Measurements from ENCODE around the gene SOD1.
A peak's percentile ranks its signal among the peaks of the same experiment; 100 is the strongest.
"Not testable (repeated sequence)": the region's sequence is repeated elsewhere in the genome, so short reads cannot be mapped to it uniquely, and the experiment has no call there.

SOD1 gene

DNA sequence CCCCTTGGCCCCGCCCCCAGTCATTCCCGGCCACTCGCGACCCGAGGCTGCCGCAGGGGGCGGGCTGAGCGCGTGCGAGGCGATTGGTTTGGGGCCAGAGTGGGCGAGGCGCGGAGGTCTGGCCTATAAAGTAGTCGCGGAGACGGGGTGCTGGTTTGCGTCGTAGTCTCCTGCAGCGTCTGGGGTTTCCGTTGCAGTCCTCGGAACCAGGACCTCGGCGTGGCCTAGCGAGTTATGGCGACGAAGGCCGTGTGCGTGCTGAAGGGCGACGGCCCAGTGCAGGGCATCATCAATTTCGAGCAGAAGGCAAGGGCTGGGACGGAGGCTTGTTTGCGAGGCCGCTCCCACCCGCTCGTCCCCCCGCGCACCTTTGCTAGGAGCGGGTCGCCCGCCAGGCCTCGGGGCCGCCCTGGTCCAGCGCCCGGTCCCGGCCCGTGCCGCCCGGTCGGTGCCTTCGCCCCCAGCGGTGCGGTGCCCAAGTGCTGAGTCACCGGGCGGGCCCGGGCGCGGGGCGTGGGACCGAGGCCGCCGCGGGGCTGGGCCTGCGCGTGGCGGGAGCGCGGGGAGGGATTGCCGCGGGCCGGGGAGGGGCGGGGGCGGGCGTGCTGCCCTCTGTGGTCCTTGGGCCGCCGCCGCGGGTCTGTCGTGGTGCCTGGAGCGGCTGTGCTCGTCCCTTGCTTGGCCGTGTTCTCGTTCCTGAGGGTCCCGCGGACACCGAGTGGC, at the start of gene SOD1:
Gene SOD1, plus strand, starts transcription at position 158 of the 723 bp plus-strand sequence. Its CDS starts 77 bp downstream, at position 235.
- DNase-seq: peak; percentile 92

DNA sequence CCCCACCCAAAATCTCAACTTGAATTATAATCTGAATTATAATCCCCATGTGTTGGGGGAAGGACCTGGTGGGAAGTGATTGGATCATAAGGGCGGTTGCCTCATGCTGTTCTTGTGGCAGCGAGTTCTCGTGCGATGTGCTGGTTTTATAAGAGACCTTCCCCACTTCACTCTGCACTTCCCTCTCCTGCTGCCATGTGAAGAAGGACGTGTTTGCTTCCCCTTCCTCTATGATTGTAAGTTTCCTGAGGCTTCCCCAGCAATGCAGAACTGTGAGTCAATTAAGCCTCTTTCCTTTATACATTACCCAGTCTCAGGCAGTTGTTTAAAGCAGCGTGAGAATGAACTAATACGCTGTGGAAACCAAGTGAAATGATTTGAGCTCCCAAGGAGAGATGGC, 48.0 kb upstream of the SOD1 start:
- no peak for DNase-seq

DNA sequence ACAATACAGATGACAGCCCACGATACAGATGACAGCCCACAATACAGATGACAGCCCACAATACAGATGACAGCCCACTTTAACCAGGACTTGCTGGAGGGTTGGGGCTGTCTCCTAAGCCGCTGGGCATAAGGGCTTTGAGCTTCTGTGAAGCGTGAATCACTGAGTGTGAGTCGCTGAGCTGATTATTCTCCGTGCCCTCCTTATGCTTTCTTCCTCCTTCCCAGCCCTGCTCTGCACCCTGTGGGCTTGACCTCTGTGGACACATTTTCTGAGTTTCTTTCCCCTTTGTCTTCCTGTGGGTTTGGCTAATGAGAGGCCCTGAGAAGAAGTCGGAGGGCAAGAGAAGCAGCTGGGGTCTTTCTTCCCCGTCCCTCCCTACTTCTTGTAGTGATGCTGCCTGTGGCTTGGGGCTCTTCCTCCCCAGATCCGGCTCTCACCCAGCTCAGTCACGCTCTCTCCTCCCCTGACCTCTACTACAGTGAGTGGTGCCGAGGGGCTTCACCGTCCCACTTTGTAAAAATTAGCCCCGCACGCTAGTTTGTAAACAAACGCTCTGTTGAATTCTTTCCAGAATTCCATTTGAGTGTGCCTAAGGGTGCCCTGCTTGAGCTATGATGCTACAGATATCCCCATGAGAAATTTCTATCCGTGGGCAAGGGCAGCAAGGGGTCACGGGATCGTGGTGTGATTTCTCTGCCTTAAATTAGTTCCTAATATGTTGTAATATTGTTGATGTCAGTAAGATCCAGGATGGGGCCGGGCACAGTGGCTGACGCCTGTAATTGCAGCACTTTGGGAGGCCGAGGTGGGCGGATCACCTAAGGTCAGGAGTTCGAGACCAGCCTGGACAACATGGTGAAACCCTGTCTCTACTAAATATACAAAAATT, 46.4 kb upstream of the SOD1 start:
- DNase-seq: peak; percentile 11

DNA sequence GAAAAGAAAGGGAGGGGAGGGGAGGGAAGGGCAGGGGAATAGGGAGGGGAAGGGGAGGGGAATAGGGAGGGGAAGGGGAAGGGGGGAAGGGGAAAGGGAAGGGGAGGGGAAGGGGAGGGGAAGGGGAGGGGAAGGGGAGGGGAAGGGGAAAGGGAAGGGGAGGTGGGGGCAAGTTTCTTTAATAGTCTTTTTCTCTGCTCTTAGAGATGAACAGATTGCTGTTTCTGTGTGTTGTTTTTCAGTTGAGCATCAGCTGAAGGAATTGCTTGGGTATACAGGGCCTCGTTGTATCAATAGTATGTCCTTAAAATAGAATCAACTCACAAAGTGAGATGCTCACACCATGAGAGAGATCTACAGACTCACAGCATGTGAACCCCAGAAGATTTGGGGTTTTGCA, 44.8 kb upstream of the SOD1 start:
- DNase-seq: no peak

DNA sequence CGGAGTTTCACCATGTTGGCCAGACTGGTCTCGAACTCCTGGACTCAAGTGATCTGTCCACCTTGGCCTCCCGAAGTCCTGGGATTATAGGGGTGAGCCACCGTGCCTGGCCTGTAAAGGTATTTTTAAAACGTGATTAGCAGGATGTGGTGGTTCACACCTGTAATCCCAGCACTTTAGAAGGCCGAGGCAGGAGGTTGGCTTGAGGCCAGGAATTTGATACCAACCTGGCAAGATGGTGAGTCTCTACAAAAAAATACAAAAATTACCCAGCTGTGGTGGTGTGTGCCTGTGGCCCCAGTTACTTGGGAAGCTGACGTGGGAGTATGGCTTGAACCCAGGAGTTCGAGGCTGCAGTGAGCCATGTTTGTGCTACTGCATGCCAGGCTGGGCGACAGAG, 43.3 kb upstream of the SOD1 start:
- DNase-seq: no peak

DNA sequence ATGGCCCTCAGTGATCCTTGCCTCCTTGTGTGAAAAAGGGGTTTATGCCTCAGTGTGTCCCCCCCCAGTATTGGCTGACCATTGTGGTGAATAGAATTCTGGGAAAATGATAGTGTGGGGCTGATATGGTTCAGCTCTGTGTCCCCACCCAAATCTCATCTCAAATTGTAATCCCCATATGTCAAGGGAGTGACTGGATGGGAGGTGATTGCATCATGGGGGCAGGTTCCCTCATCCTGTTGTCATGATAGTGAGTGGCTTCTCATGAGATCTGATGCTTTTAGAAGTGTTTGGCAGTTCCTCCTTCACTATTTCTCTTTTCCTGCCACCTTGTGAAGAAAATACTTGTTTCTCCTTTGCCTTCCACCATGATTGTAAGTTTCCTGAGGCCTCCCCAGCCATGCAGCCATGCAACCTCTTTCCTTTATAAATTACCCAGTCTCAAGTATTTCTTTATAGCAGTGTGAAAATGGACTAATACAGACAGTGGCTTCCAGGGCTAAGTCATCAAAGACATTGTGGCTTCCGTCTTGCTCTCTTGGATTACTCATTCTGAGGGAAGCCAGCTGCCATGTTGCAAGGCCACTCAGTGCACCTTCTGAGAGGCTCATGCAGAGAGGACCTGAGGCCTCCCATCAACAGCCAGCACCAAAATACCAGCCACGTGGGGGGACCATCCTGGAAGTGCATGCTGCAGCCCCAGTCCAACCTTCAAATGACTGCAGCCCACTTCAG, 40.6 kb upstream of the SOD1 start:
- DNase-seq: no peak

DNA sequence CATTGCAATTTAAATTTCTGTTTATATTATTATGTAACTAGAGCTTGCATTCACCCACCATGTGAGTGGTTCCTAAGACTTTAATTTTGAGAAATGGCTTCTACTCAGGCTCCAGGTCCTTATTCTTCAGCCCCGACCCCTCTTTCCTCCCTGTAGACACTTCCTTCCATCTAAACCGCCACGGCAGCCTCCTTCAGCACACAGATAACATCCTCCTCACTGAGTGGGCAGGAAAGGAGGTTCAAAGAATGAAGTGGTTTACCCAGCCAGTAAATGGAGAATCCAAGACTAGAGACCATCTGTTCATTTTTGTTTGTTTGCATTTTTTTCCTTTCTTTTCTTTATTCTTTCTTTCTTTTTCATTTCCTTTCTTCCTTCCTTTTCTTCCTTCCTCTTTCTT, 37.1 kb upstream of the SOD1 start:
- DNase-seq: no peak

DNA sequence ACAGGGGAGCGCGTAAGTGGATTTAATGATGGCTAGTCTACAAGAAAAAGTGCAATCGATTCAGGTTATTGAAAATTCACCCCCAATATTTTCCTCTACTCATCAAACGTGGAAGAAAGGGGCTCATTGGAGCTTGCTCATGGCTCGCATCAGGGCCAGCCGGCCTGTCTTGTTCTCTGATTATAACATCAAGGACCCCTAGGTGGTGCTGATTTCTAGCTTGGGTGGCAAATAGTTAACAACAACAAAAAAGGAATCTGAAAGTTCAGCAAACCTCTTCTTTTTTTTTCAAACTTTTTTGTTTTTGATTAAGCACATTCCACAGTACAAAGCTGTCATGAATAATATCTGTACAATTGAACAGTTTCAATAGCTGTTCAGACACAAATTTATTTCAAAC, 35.8 kb upstream of the SOD1 start:
- peak; percentile 11 for DNase-seq

DNA sequence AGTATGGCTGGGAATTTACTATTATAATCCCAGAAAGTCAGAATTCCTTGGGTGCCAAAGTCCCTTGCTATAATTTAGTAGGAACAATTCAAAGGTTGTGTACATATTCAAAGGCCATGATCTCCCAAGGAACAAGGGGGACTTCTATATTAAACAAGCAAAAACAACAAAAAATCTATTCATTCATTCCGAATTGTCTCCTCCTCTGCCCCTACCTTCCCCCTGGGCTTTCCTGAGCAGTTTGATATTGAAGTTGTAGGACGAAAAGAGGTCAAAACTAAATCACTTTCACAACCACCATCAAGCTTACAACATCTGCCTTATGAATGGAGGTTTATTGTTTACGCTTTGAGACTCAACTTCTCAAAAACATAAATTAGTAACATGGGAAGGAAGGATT, 35.3 kb upstream of the SOD1 start:
- DNase-seq: no peak

DNA sequence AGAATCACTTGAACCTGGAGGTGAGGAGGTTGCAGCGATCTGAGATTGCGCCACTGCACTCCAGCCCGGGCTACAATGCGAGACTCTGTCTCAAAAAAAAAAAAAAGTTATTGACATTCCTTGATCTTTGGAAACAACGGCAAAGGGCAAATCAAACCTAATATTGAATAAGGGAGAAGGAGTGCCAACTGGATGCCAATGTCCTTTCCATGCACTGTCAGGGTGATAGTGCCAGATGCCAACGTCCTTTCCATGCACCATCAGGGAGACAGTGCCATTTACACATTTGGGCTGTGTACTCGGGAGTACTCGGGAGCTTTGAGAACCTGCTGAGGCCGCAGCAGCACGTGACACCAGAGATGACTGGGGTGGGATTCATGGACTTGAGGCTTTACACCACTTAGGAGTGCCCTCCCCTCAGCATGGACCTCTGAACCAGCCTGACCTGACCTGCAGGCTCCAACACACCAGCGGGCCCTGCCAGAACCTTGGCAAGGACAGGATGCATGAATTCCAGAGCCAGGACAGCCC, 34.5 kb upstream of the SOD1 start:
- DNase-seq: no peak

DNA sequence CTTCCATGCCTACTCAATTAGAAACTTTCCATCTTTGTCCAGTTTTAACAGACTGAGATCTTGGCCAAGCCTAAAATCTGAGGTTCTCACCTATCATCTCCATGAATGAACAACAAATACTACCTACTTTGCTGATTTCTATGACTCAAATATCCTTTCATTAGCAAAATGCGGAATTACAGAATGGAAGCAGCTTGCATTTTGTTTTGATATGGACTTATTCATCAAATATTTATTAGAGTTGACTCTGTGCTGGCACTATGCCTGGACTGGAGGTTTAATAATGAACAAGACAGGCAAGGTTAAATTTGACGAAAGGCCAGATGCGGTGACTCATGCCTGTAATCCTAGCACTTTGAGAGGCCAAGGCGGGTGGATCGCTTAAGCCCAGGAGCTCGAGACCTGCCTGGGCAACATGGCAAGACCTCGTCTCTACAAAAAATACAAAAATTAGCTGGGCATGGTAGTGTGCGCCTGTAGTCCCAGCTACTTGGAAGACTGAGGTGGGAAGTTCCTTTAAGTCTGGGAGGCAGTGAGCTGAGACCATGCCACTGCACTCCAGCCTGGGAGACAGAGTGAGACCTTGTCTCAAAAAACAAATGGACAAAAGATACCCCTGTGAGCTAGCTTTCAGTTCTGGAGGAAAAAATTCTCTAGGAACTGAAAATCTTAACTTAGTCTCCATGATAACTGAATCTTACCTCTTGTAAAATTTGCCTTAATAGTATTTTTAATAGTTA, 29.4 kb upstream of the SOD1 start:
- peak; percentile 96 for DNase-seq

DNA sequence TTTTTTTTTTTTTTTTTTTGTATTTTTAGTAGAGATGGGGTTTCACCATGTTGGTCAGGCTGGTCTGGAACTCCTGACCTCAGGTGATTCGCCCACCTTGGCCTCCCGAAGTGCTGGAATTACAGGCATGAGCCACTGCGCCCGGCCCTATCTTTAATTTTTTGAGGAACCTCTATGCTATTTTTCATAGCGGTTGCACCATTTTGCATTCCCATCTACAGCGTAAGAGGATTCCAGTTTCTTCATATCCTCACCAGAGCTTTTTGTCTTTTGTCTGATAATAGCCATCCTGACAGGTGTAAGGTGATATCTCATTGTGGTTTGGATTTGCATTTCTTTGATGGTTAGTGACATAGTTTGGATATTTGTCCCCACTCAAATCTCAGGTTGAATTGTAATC, 27.6 kb upstream of the SOD1 start:
- DNase-seq: not testable (repeated sequence)

DNA sequence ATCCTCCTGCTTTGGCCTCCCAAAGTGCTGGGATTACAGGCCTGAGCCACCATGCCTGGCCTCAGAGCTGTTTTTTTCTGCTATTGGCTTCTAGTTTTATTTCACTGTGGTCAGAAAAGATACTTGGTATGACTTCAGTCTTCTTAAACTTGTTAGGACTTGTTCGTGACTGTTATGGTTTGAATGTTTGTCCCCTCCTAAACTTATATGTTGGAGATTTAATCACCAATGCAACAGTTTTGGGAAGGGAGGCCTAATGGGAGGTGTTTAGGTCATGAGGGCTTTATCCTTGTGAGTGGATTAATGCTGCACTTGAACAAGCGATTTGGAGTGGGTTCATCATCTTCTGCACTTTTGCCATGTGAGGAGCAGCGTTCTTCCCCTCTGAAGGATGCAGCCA, 24.5 kb upstream of the SOD1 start:
- DNase-seq: no peak

DNA sequence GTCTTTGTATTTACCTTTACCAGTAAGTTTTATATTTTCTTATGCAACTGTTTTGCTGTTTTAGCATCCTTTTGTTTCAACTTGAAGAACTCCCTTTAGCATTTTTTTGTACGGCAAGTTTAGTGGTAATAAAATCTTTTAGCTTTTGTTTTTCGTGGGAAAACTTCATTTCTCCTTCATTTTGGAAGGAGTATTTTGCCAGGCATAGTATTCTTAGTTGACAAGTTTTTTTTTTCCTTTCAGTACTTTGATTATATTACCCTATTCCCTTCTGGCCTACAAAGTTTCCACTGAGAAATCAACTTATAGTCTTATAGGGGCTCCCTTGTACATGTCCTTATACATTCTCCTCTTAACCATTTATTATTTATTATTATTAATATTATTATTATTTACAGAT, 22.6 kb upstream of the SOD1 start:
- DNase-seq: no peak

DNA sequence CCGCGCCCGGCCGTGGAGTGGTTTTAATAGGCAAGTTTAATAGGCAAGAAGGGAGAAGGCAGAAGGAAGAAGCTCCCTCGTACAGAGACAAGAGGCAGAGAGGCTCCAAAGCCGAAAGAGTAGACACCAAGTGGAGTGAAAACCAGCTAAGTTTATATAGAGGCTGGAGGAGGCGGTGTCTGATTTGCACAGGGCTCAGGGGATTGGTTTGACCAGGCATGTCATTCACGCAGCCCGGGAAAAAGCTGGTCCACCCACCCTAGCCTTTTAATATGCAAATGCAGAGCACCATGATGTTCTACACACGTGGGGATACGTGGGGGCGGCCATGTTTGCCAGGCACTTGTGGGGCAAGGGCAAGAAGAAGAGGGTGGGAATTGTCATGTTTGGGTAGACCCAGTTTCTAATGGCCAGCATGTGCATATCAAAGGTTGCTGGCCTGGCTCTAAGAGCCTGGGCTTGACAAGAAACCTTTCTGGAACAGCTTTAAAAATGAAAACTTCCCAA, 18.0 kb upstream of the SOD1 start:
- no peak for DNase-seq

DNA sequence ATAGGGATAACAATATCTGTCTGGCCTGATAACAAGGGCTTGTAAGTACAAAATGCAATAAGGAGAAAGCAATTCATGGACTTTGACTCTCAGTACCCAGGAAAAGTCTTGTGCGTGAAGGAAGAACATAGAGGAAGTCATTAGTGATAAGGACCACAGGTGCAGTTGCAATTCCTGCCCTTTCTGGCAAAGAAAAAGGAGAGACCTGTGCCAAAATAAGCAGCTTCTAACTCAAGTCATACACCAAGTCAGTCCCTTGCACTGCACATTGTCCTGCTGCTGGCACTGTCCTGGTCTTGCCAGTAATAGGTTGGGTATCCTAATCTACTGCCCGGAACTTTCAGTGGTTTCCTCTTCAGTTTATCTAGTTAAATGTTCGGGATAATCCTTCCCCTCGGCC, 14.8 kb upstream of the SOD1 start:
- no peak for DNase-seq

DNA sequence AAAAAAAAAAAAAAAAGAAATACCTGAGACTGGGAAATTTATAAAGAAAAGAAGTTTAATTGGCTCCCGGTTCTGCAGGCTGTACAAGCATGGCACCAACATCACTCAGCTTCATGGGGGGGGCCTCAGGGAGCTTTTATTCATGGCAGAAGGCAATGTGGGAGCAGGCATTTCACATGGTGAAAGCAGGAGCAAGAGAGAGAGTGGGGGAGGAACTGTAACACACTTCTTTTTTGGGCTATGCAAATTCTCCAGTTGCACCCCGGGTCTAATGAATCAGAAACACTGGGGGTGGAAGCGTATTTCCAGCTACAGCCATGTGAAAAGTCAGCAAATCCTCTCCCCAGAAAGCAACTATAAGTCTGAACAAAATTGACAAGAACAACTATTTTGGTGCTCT, 11.8 kb upstream of the SOD1 start:
- no peak for DNase-seq

DNA sequence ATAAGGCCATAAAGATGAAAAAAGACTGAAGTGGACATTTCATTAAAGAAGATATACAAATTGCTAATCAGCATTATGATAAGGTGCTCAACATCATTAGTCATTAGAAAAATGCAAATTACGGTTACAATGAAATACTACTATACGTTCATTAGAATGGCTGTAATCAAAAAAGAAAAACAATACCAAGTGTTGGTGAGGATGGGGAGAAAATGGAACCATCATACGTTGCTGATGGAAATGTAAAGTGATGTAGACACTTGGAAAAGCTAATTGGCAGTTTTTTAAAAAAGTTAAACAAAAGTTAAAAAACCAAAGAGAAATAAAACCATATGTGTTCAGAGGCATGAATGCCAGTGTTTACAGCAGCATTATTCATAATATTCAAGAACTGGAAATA, 8.6 kb upstream of the SOD1 start:
- no peak for DNase-seq

DNA sequence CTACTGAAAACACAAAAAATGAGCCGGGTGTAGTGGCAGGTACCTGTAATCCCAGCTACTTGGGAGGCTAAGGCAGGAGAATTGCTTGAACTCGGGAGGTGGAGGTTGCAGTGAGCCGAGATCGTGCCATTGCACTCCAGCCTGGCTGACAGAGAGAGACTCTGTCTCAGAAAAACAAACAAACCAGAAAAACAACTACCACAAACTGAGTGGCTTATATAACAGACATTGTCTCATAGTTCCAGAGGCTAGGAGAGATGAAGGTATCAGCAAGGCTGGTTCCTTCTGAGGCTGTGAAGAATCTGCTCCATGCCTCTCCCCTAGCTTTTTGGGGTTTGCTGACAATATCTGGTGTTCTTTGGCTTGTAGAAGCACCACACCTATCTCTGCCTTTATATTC, 8.0 kb upstream of the SOD1 start:
- DNase-seq: not testable (repeated sequence)

DNA sequence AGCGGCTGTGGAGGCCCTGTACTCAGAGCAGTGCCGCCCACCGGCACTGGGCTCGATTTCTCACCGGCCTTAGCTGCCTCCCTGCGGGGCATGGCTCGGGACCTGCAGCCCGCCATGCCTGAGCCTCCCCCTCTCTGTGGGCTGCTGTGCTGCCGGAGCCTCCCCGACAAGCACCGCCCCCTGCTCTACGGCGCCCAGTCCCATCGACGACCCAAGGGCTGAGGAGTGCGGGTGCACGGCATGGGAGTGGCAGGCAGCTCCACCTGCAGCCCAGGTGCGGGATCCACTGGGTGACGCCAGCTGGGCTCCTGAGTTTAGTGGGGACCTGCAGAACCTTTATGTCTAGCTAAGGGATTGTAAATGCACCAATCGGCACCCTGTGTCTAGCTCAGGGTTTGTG, 5.2 kb upstream of the SOD1 start:
- no peak for DNase-seq

DNA sequence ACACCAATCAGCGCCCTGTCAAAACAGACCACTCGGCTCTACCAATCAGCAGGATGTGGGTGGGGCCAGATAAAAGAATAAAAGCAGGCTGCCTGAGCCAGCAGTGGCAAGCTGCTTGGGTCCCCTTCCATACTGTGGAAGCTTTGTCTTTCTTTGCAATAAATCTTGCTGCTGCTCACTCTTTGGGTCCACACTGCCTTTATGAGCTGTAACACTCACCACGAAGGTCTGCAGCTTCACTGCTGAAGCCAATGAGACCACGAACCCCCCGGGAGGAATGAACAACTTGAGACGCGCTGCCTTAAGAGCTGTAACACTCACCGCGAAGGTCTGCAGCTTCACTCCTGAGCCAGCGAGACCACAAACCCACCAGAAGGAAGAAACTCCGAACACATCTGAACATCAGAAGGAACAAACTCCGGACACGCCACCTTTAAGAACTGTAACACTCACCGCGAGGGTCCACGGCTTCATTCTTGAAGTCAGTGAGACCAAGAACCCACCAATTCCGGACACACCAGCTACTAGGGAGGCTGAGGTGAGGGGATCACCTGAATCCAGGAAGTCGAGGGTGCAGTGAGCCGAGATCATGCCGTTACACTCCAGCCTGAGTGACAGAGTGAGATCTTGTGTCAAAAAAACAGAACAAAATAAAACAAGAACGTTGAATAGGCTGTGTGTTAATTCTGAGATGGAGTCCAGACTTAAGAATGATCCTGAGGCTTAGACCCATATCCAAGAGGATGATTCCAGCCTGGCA, 4.5 kb upstream of the SOD1 start:
- peak; percentile 8 for DNase-seq

Data from fibroblast of upper back skin (primary cell).